DND-41 (cell line): Measurements from ENCODE around the gene HOATZ.

Experiments used
- ATAC-seq: fragments of 200-7000 bp; cut with Tn5 transposase; 3 replicates; pipeline ENCODE4 v1.9.1; 2021; ENCODE audit warnings: low read depth; ENCODE audit not compliant: insufficient read depth
- DNase-seq: peaks from one replicate; pipeline ENCODE4 v3.0.0-alpha.2; 2020
- H2AFZ ChIP-seq: 2 replicates; pipeline ENCODE4 v1.6.0; 2012; ENCODE audit warnings: low read depth, low read length
- H3K27ac ChIP-seq: 2 replicates; pipeline ENCODE4 v1.5.1; 2012; ENCODE audit warnings: low read length, inconsistent platforms
- H3K27me3 ChIP-seq: fragments of 200-600 bp; sonication (generic); 2 replicates; pipeline ENCODE4 v1.6.0; 2012; ENCODE audit warnings: low read length, mild to moderate bottlenecking, inconsistent platforms; ENCODE audit not compliant: insufficient read depth, poor library complexity
- H3K36me3 ChIP-seq: 2 replicates; pipeline ENCODE4 v1.5.1; 2012; ENCODE audit warnings: low read length, inconsistent platforms; ENCODE audit not compliant: insufficient read depth
- H3K4me1 ChIP-seq: 2 replicates; pipeline ENCODE4 v1.5.1; 2012; ENCODE audit warnings: mild to moderate bottlenecking, low read length; ENCODE audit not compliant: insufficient read depth
- H3K4me2 ChIP-seq: 2 replicates; pipeline ENCODE4 v1.6.0; 2012; ENCODE audit warnings: mild to moderate bottlenecking, moderate library complexity, low read length, inconsistent platforms; ENCODE audit not compliant: insufficient read depth
- H3K4me3 ChIP-seq, 2 experiments: fragments of 200-600 bp in 1 of 2; shearing (Covaris generic) in 1 of 2; 2 replicates each; pipeline ENCODE4 v1.5.1; 2012 to 2016; ENCODE audit warnings: inconsistent platforms in 2 of 2, low read length in 2 of 2, mild to moderate bottlenecking in 2 of 2, low read depth in 1 of 2, moderate library complexity in 1 of 2
- H3K79me2 ChIP-seq: 2 replicates; pipeline ENCODE4 v1.6.0; 2012; ENCODE audit warnings: low read length, inconsistent platforms; ENCODE audit not compliant: insufficient read depth
- H3K9ac ChIP-seq: 2 replicates; pipeline ENCODE4 v1.6.0; 2012; ENCODE audit warnings: low read depth, mild to moderate bottlenecking, inconsistent platforms, low read length, moderate library complexity
- H3K9me3 ChIP-seq: 2 replicates; pipeline ENCODE4 v1.5.1; 2012; ENCODE audit warnings: low read length, moderate library complexity, mild to moderate bottlenecking, inconsistent platforms; ENCODE audit not compliant: insufficient read depth, severe bottlenecking
- H4K20me1 ChIP-seq: 2 replicates; pipeline ENCODE4 v1.6.0; 2012; ENCODE audit warnings: low read length; ENCODE audit not compliant: insufficient read depth
- EZH2 ChIP-seq: IDR thresholded peaks from 3 replicates; pipeline ENCODE4 v1.6.1; 2012; ENCODE audit warnings: borderline replicate concordance, low read depth, mild to moderate bottlenecking, moderate library complexity, low read length, inconsistent platforms; ENCODE audit not compliant: severe bottlenecking
- TF ChIP-seq, protein P1 (sequence below): IDR thresholded peaks from 2 replicates; pipeline ENCODE4 v1.5.1; 2012; ENCODE audit warnings: borderline replicate concordance, low read length, moderate library complexity, mild to moderate bottlenecking; ENCODE audit not compliant: poor library complexity, severe bottlenecking; ENCODE audit errors: extremely low read depth

The HOATZ gene

DNA sequence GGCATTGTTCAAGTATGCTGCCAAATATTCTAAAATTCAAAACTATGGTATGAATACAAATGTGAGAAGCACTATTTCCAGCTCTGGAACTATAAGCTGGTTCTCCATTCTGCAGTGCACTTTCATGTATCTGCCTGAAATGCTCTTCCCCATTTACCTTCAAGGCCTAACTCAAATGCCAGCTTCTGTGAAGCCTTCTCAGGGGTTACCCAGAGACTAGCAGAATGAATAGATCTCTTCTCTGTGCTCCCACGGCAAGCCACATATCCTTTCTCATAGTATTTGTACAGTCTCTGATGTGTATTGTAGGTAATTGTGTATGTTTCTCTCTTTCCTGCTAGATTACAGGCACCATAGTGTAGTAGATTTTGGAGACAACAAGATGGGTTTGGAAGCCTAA is 4.1 kb downstream of the HOATZ start:
- H4K20me1 ChIP-seq, result no peaks in the 10 kb centered on the region
- DNase-seq, result no peak
- no peak for TF ChIP-seq EZH2
- TF ChIP-seq, protein P1, sequence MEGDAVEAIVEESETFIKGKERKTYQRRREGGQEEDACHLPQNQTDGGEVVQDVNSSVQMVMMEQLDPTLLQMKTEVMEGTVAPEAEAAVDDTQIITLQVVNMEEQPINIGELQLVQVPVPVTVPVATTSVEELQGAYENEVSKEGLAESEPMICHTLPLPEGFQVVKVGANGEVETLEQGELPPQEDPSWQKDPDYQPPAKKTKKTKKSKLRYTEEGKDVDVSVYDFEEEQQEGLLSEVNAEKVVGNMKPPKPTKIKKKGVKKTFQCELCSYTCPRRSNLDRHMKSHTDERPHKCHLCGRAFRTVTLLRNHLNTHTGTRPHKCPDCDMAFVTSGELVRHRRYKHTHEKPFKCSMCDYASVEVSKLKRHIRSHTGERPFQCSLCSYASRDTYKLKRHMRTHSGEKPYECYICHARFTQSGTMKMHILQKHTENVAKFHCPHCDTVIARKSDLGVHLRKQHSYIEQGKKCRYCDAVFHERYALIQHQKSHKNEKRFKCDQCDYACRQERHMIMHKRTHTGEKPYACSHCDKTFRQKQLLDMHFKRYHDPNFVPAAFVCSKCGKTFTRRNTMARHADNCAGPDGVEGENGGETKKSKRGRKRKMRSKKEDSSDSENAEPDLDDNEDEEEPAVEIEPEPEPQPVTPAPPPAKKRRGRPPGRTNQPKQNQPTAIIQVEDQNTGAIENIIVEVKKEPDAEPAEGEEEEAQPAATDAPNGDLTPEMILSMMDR, result no peak
- no peaks in the 10 kb centered on the region for H3K36me3 ChIP-seq
- H3K9me3 ChIP-seq, result no peaks in the 10 kb centered on the region
- H3K4me3 ChIP-seq, result no peak overlapping the region
- H3K9ac ChIP-seq, result no peak overlapping the region
- H3K27ac ChIP-seq, result no peak overlapping the region
- H3K79me2 ChIP-seq, result no peaks in the 10 kb centered on the region
- H2AFZ ChIP-seq, result no peak overlapping the region
- no peaks in the 10 kb centered on the region for H3K4me1 ChIP-seq
- H3K4me2 ChIP-seq, result no peak overlapping the region
- H3K27me3 ChIP-seq, result peaks cover 12% of the 10 kb centered on the region
- ATAC-seq, result no peak

DNA sequence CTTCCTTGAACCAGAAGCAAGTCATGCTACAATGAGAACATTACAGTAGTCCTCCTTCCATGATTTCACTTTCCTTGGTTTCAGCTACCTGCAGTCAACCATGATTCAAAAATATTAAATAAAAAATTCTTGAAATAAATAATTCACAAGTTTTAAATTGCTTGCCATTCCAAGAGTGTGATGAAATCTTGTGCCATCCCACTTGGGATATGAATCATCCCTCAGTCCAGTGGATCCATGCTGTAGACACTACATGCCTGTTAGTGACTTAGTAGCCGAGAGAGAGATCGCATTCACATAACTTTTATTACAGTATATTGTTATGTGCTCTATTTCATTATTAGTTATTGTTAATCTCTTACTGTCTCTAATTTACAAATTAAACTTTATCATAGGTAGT is 6.0 kb downstream of the HOATZ start:
- Histone ChIP-seq H2AFZ (no peak overlapping the region), H3K36me3 (no peaks in the 10 kb centered on the region), H3K4me2 (no peak overlapping the region), H3K9ac (no peak overlapping the region), H3K27ac (no peak overlapping the region), H3K27me3 (peaks cover 12% of the 10 kb centered on the region), H4K20me1 (no peaks in the 10 kb centered on the region), H3K79me2 (no peaks in the 10 kb centered on the region), H3K4me3 (no peak overlapping the region), H3K9me3 (no peaks in the 10 kb centered on the region), H3K4me1 (no peaks in the 10 kb centered on the region)
- DNase-seq, result no peak
- TF ChIP-seq, protein P1, result no peak
- no peak for TF ChIP-seq EZH2
- no peak for ATAC-seq

DNA sequence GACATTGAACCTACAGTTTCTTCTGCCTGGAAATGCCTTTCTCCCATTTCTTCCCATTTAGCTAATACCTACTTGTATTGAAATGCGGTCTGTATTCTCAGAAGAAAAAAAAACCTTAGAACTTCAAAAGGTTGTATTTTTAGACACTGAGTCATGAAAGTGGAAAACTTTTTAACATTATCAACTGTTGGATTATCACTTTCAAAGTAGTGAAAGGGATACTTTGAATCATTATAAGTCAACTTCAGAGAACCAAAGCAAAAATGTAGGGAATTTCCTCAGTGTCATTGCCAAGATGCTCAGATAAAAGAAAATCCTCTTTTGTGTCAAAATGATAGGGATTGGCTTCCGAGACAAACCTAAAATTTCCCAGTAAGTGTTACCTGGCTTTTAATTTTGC is 6.6 kb downstream of the HOATZ start:
- ATAC-seq, result no peak
- no peaks in the 10 kb centered on the region for H3K79me2 ChIP-seq
- no peak overlapping the region for H3K27ac ChIP-seq
- no peaks in the 10 kb centered on the region for H3K36me3 ChIP-seq
- no peak overlapping the region for H3K4me2 ChIP-seq
- DNase-seq, result no peak
- no peaks in the 10 kb centered on the region for H3K9me3 ChIP-seq
- H2AFZ ChIP-seq, result no peak overlapping the region
- no peak overlapping the region for H3K4me3 ChIP-seq
- peaks cover 12% of the 10 kb centered on the region for H3K27me3 ChIP-seq
- H4K20me1 ChIP-seq, result no peaks in the 10 kb centered on the region
- no peaks in the 10 kb centered on the region for H3K4me1 ChIP-seq
- TF ChIP-seq, protein P1, result no peak
- no peak for TF ChIP-seq EZH2
- H3K9ac ChIP-seq, result no peak overlapping the region

DNA sequence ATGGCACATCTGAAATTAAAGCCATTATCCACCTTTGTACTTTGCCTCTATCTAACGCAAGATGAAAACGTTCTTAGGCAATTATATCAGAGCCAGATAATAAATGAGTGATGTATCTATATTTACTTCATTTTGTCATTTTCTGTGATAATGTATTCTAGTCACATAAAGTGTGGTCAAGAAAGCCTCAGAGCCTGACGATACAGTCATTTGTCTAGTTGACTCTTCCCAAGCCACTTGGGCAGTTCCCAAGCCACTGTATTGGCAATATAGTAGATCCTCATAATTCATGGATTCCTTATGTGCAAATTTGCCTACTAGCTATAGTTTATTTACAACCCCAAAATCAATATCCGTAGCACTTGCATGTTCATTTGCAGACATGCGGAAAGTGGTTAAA is 7.8 kb downstream of the HOATZ start:
- DNase-seq (no peak), ATAC-seq (no peak)
- Histone ChIP-seq H4K20me1 (no peaks in the 10 kb centered on the region), H3K9me3 (no peaks in the 10 kb centered on the region), H3K27me3 (peaks cover 12% of the 10 kb centered on the region), H3K36me3 (no peaks in the 10 kb centered on the region), H3K9ac (no peak overlapping the region), H3K4me3 (no peak overlapping the region), H3K4me2 (no peak overlapping the region), H3K27ac (no peak overlapping the region), H2AFZ (no peak overlapping the region), H3K4me1 (no peaks in the 10 kb centered on the region), H3K79me2 (no peaks in the 10 kb centered on the region)
- TF ChIP-seq, protein P1, result no peak
- no peak for TF ChIP-seq EZH2
